GM11168 (cell line): ENCODE results near the gene CRIP2.

ENCODE experiments used
- in situ Hi-C: fragments of 300-500 bp; cut with MboI; formaldehyde crosslinking; loops from one replicate; pipeline ENCODE4 v1.12.0; 2022; ENCODE audit warnings: low sequenced_read_pairs; ENCODE audit not compliant: unreplicated experiment

Gene CRIP2

GRCh38 chr14:105460116-105460515 is 14.5 kb upstream of the CRIP2 start:
- in situ Hi-C loops, result no loop called here

- in situ Hi-C loops, result no loop called here
These were observed 14.0 kb upstream of the CRIP2 start for GRCh38 chr14:105460616-105461015.

GRCh38 chr14:105461903-105462302 is 12.7 kb upstream of the CRIP2 start:
- in situ Hi-C loops, result no loop called here

GRCh38 chr14:105464501-105464900 is 10.1 kb upstream of the CRIP2 start:
- in situ Hi-C loops, result no loop called here

DNA sequence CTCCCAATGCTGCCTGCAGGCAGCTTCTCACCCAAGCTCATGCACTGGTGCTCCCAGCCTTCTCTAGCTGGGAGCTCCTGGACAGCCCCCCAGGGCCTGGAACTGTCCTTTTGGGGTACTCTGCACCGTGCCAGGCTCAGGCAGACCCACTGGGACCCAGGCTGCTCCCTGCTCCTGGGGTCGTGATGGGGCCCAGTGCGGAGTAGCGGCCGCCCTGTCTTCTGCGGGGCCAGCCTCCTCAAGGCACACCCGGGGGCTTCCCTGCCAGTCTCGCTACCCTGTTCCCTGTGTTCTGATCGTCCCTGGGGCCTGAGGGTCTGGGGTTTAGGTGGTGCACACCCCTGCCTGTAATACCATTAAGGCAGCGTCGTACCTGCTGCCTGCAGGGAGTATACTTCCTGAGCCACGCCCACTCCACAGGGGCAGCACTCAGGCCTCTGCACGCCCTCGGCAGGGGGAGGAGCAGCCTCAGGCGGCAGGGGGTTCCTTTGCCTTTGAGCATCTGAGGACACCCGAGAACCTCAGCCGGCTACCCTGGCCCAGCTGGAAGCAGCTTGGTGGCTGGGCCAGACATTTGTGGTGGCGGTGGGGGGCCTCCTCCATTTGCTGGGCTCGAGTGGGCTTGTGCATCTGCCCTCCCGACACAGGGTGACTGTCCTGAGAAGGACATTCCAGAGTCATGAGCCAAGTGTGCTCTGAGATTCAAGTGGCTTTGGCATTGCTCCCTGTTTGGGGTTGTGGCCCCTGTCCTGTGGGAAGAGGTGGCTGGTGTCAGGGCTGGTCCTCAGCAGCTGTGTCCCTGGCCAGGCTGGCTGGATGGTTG is 9.2 kb upstream of the CRIP2 start:
- in situ Hi-C loops, result no loop called here

DNA sequence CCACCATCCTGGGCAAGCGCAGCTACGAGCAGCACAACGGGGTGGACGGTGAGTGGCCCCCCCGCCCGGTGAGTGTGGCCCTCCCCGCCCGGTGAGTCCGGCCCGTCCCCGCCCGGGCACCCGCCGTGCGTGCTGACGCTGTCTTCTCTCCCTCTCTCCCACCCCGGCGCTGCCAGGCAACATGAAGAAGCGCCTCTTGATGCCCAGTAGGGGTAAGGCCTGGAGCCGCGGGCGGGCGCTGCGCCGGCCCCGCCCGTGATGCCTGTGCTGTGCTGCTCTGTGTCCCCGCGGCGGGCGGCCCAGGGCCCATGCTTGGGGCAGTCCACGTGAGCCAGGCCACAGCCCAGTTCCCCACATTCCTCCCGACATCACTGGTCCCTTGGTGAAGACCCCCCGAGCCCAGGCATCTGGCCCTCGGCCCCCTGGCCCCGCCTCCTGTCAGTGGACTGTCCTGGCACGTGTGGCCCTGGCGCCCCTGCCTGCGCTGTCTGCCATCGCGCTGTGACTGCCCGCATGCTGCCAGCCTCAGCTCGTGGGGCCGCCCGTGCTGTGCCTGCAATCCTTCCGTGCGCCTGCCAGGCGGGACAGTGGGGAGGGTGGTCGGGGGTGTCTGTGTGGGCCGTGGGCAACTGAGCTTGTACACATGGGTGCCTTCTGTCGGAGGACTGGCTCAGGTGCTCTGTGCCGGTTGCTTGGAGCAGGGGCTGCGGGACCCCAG is 7.9 kb upstream of the CRIP2 start:
- in situ Hi-C loops, result no loop called here

GRCh38 chr14:105467249-105467941 is 7.2 kb upstream of the CRIP2 start:
- in situ Hi-C loops, result no loop called here

DNA sequence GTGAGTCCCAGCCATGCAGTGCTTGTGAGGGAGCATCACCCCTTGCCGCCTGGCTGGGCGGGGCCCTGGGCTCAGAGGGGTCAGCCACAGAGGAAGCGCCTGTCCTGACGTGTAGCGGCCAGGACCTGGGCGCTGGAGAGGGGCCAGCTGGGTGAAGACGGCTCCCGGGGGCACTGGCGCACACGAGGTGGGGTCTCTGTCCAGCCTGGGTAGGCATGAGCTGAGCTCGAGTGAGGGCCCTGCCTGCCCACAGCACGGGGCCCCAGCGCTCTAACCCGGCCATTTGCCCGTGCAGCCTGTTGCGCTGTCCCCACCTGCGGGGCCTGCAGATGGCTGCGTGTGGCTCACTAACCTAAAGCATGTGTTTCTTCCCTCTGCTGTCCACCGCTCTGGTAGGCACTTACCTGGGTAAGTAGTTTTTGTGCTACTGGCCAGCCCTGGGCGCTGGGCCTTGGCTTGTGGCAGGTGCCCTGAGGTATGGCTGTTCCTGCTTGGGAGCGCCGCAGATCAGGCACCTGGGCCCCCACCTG is 6.6 kb upstream of the CRIP2 start:
- in situ Hi-C loops, result no loop called here

GRCh38 chr14:105468621-105469241 is 5.9 kb upstream of the CRIP2 start:
- in situ Hi-C loops, result no loop called here

DNA sequence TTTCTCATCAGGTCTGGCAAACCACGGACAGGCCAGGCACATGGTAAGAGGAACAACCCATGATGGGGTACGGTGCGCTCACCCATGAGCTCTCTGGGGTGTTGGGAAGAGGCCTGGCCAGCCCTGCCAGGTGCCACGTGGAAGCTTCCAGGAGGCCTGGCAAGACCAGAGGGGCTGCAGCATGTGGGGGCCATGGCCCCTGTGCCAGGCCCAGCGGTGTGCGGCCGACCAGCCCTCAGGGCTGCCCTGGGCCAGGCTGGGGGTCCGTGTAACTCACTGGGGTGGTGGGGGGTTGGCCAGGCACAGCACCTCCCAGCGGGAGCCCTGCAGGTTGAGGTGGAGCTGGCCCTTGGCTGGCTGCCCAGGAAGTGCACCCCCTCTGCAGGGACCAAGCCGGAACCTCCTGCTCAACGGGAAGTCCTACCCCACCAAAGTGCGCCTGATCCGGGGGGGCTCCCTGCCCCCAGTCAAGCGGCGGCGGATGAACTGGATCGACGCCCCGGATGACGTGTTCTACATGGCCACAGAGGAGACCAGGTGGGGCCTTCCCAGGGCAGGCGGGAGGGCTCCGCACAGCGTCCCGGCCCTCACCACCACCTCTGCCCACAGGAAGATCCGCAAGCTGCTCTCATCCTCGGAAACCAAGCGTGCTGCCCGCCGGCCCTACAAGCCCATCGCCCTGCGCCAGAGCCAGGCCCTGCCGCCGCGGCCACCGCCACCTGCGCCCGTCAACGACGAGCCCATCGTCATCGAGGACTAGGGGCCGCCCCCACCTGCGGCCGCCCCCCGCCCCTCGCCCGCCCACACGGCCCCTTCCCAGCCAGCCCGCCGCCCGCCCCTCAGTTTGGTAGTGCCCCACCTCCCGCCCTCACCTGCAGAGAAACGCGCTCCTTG is 4.9 kb upstream of the CRIP2 start:
- in situ Hi-C loops, result loop anchor here (10.0 kb wide), 1 partner anchor 95 kb away; no protein-coding TSS in a partner anchor

- in situ Hi-C loops, result loop anchor here (10.0 kb wide), 1 partner anchor 96 kb away; no protein-coding TSS in a partner anchor
These were observed 4.0 kb upstream of the CRIP2 start for GRCh38 chr14:105470350-105471296.

- in situ Hi-C loops, result loop anchor here (10.0 kb wide), 1 partner anchor 97 kb away; no protein-coding TSS in a partner anchor
These were observed 3.3 kb upstream of the CRIP2 start for GRCh38 chr14:105471297-105471821.

DNA sequence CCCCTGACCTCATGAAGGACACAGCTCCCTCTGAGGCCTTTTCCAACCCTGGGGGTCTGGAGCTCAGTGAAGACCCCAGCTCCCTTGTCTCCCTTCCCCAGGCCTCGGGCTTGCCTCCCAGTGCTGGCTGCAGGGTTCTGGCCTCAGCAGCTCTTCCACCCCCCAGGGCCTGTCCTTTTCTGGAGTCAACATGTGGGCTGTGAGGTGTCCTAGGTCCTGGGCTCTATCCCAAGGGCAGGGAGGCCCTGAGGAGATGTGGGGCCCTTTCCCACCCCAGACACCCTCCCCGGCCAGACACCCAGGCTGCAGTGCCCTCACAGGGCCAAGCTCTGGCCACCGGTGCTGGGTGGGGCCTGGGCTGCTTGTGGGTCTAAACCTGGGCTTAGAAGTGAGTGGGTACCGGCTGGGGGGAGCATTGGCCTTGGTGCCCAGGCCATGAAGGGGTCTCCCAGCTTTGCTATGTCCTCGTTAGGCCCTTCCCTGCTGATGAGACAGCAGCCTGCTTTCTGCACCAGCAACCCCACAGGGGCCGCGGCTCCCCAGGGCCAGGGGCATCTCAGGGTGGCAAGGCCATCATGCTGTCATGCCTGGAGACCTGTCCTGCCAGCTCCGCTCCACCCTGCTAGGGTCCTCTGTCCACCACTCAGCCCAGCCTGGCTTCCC is 2.7 kb upstream of the CRIP2 start:
- in situ Hi-C loops, result loop anchor here (10.0 kb wide), 1 partner anchor 97 kb away; no protein-coding TSS in a partner anchor

DNA sequence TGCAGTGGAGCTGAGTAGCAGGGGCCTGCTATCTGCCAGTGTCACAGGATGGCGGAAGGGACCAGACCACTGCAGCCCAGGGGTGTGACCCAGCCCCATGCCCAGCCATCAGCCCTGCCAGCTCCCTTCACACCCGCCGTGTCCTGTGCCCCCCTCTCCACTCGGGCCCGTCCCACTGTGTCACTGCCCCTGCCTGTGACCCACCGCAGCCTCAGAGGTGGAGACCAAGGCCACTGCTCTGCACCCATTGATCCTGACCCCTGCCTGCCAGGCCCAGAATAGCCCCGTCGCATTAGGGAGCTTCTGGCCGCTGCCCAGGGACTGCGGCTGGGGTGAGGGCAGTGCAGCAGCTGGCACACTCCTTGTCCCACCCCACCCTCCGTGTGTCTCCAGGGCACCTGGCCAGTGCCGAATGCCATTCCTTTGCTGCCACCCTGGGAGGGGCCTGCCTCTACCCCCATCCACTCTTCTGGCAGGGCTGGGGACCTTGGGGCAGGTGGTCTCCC is 2.1 kb upstream of the CRIP2 start:
- in situ Hi-C loops, result loop anchor here (10.0 kb wide), 1 partner anchor 98 kb away; no protein-coding TSS in a partner anchor

GRCh38 chr14:105473033-105473676 is 1.5 kb upstream of the CRIP2 start:
- in situ Hi-C loops, result loop anchor here (10.0 kb wide), 1 partner anchor 98 kb away; no protein-coding TSS in a partner anchor
